Measurements from ENCODE around the gene FOXO4.

The FOXO4 gene

GRCh38 chrX:71057848-71058530 is 37.7 kb upstream of the FOXO4 start:
- Histone ChIP-seq H4K5ac (ENCODE audit: low read length) (no peak overlapping the region), H3K56ac (ENCODE audit: low read length) (no peak overlapping the region), H2BK5ac (ENCODE audit: low read length) (no peak overlapping the region), H4K8ac (ENCODE audit: low read depth, low read length) (no peak overlapping the region), H3K79me1 (ENCODE audit: low read length) (no peaks in the 10 kb centered on the region), H2BK15ac (replicated peaks; ENCODE audit: low read depth) (no peak overlapping the region), H3K36me3 (ENCODE audit: control insufficient read depth, insufficient read depth, low read length) (no peaks in the 10 kb centered on the region), H3K27ac (ENCODE audit: low read depth, low read length) (no peak overlapping the region), H3K4me3 (ENCODE audit: low read length) (no peak overlapping the region), H3K79me2 (ENCODE audit: control insufficient read depth, insufficient read depth, low read length) (no peaks in the 10 kb centered on the region), H3K9ac (ENCODE audit: low read length) (no peak overlapping the region), H3K4me2 (ENCODE audit: low read length) (no peak overlapping the region), H3K4me1 (ENCODE audit: control insufficient read depth, low read depth, low read length) (no peaks in the 10 kb centered on the region), H2AK5ac (ENCODE audit: low read length) (no peak overlapping the region), H3K18ac (ENCODE audit: low read length) (no peak overlapping the region), H2BK120ac (ENCODE audit: low read depth, low read length) (no peak overlapping the region), H3K27me3 (ENCODE audit: insufficient read depth, low read length, poor library complexity) (no peaks in the 10 kb centered on the region), H3K23ac (ENCODE audit: low read length) (no peak overlapping the region), H3K4ac (ENCODE audit: low read depth, low read length) (no peak overlapping the region)
- no CpG with 5 or more reads among the region's 3 CpGs for WGBS (ENCODE audit: extremely low coverage, insufficient coverage, low lambda C conversion rate)
- no peak for DNase-seq

GRCh38 chrX:71060127-71060526 is 35.5 kb upstream of the FOXO4 start:
- no peak overlapping the region for H3K4me3 ChIP-seq (ENCODE audit: low read length)
- no peaks in the 10 kb centered on the region for H3K36me3 ChIP-seq (ENCODE audit: control insufficient read depth, insufficient read depth, low read length)
- H3K4me2 ChIP-seq (ENCODE audit: low read length) = no peak overlapping the region
- H3K79me1 ChIP-seq (ENCODE audit: low read length) = no peaks in the 10 kb centered on the region
- no peaks in the 10 kb centered on the region for H3K79me2 ChIP-seq (ENCODE audit: control insufficient read depth, insufficient read depth, low read length)
- no peak overlapping the region for H4K8ac ChIP-seq (ENCODE audit: low read depth, low read length)
- no peak overlapping the region for H3K56ac ChIP-seq (ENCODE audit: low read length)
- no peak overlapping the region for H2BK5ac ChIP-seq (ENCODE audit: low read length)
- H3K27ac ChIP-seq (ENCODE audit: low read depth, low read length) = no peak overlapping the region
- no peak overlapping the region for H2BK15ac ChIP-seq (replicated peaks; ENCODE audit: low read depth)
- H3K18ac ChIP-seq (ENCODE audit: low read length) = no peak overlapping the region
- no peak overlapping the region for H3K9ac ChIP-seq (ENCODE audit: low read length)
- H3K27me3 ChIP-seq (ENCODE audit: insufficient read depth, low read length, poor library complexity) = no peaks in the 10 kb centered on the region
- no peaks in the 10 kb centered on the region for H3K4me1 ChIP-seq (ENCODE audit: control insufficient read depth, low read depth, low read length)
- H4K5ac ChIP-seq (ENCODE audit: low read length) = no peak overlapping the region
- H3K4ac ChIP-seq (ENCODE audit: low read depth, low read length) = no peak overlapping the region
- H3K23ac ChIP-seq (ENCODE audit: low read length) = no peak overlapping the region
- no peak for DNase-seq
- no peak overlapping the region for H2BK120ac ChIP-seq (ENCODE audit: low read depth, low read length)
- H2AK5ac ChIP-seq (ENCODE audit: low read length) = no peak overlapping the region

DNA sequence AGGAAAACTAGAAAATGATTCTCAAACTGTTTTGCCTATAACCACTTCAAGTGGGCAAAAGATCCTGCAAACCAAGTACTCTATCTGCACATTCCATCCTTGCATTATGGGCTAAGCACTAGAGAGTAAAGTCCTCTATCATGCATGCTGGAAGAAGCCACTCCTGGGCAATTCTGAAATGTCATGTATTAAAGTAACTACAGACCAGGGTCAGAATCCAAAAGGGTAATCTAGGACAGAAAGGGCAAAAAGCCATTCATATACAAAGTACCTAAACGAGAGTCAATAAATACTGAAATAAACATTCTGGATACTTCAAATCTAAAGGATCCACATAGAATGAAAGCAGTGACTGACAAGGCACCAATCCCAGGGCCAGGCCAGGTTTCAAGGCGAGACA is 28.6 kb upstream of the FOXO4 start:
- H3K79me1 ChIP-seq (ENCODE audit: low read length) = no peaks in the 10 kb centered on the region
- H3K4me1 ChIP-seq (ENCODE audit: control insufficient read depth, low read depth, low read length) = no peaks in the 10 kb centered on the region
- no peaks in the 10 kb centered on the region for H3K27me3 ChIP-seq (ENCODE audit: insufficient read depth, low read length, poor library complexity)
- no peak overlapping the region for H2BK5ac ChIP-seq (ENCODE audit: low read length)
- H3K36me3 ChIP-seq (ENCODE audit: control insufficient read depth, insufficient read depth, low read length) = no peaks in the 10 kb centered on the region
- H3K4me2 ChIP-seq (ENCODE audit: low read length) = peak overlapping the region; percentile 35
- no CpG with 5 or more reads among the region's 2 CpGs for WGBS (ENCODE audit: extremely low coverage, insufficient coverage, low lambda C conversion rate)
- H3K23ac ChIP-seq (ENCODE audit: low read length) = no peak overlapping the region
- H3K56ac ChIP-seq (ENCODE audit: low read length) = peak overlapping the region; percentile 90
- H4K8ac ChIP-seq (ENCODE audit: low read depth, low read length) = no peak overlapping the region
- peaks cover 14% of the 10 kb centered on the region for H3K79me2 ChIP-seq (ENCODE audit: control insufficient read depth, insufficient read depth, low read length)
- no peak for DNase-seq
- no peak overlapping the region for H3K27ac ChIP-seq (ENCODE audit: low read depth, low read length)
- H3K9ac ChIP-seq (ENCODE audit: low read length) = peak overlapping the region; percentile 68
- H4K5ac ChIP-seq (ENCODE audit: low read length) = no peak overlapping the region
- H2AK5ac ChIP-seq (ENCODE audit: low read length) = no peak overlapping the region
- no peak overlapping the region for H3K4ac ChIP-seq (ENCODE audit: low read depth, low read length)
- no peak overlapping the region for H2BK120ac ChIP-seq (ENCODE audit: low read depth, low read length)
- H3K4me3 ChIP-seq (ENCODE audit: low read length) = peak overlapping the region; percentile 74
- no peak overlapping the region for H2BK15ac ChIP-seq (replicated peaks; ENCODE audit: low read depth)
- H3K18ac ChIP-seq (ENCODE audit: low read length) = no peak overlapping the region

GRCh38 chrX:71067712-71068043 is 28.0 kb upstream of the FOXO4 start:
- H4K8ac ChIP-seq (ENCODE audit: low read depth, low read length) = no peak overlapping the region
- no peaks in the 10 kb centered on the region for H3K79me1 ChIP-seq (ENCODE audit: low read length)
- H2AK5ac ChIP-seq (ENCODE audit: low read length) = no peak overlapping the region
- no peaks in the 10 kb centered on the region for H3K27me3 ChIP-seq (ENCODE audit: insufficient read depth, low read length, poor library complexity)
- H3K4me2 ChIP-seq (ENCODE audit: low read length) = peak overlapping the region; percentile 35
- H3K23ac ChIP-seq (ENCODE audit: low read length) = no peak overlapping the region
- H3K4ac ChIP-seq (ENCODE audit: low read depth, low read length) = peak overlapping the region; percentile 42
- peak overlapping the region; percentile 64 for H3K27ac ChIP-seq (ENCODE audit: low read depth, low read length)
- H4K5ac ChIP-seq (ENCODE audit: low read length) = no peak overlapping the region
- H2BK120ac ChIP-seq (ENCODE audit: low read depth, low read length) = no peak overlapping the region
- H3K4me3 ChIP-seq (ENCODE audit: low read length) = peak overlapping the region; percentile 74
- no peaks in the 10 kb centered on the region for H3K36me3 ChIP-seq (ENCODE audit: control insufficient read depth, insufficient read depth, low read length)
- H2BK15ac ChIP-seq (replicated peaks; ENCODE audit: low read depth) = no peak overlapping the region
- no CpG with 5 or more reads among the region's 10 CpGs for WGBS (ENCODE audit: extremely low coverage, insufficient coverage, low lambda C conversion rate)
- DNase-seq = peak; percentile 65
- H2BK5ac ChIP-seq (ENCODE audit: low read length) = no peak overlapping the region
- H3K4me1 ChIP-seq (ENCODE audit: control insufficient read depth, low read depth, low read length) = no peaks in the 10 kb centered on the region
- H3K9ac ChIP-seq (ENCODE audit: low read length) = peak overlapping the region; percentile 68
- peaks cover 14% of the 10 kb centered on the region for H3K79me2 ChIP-seq (ENCODE audit: control insufficient read depth, insufficient read depth, low read length)
- H3K56ac ChIP-seq (ENCODE audit: low read length) = peak overlapping the region; percentile 90
- H3K18ac ChIP-seq (ENCODE audit: low read length) = no peak overlapping the region

- Histone ChIP-seq H3K36me3 (ENCODE audit: control insufficient read depth, insufficient read depth, low read length) (no peaks in the 10 kb centered on the region), H3K4ac (ENCODE audit: low read depth, low read length) (peak within 1 kb of the TSS; percentile 42), H3K27ac (ENCODE audit: low read depth, low read length) (peak within 1 kb of the TSS; percentile 64), H2BK120ac (ENCODE audit: low read depth, low read length) (no peak within 1 kb of the TSS), H3K79me2 (ENCODE audit: control insufficient read depth, insufficient read depth, low read length) (peaks cover 14% of the 10 kb centered on the region), H4K5ac (ENCODE audit: low read length) (no peak within 1 kb of the TSS), H3K9ac (ENCODE audit: low read length) (peak within 1 kb of the TSS; percentile 71), H3K4me2 (ENCODE audit: low read length) (peak within 1 kb of the TSS; percentile 56), H3K79me1 (ENCODE audit: low read length) (no peaks in the 10 kb centered on the region), H2BK5ac (ENCODE audit: low read length) (no peak within 1 kb of the TSS), H2AK5ac (ENCODE audit: low read length) (no peak within 1 kb of the TSS), H4K8ac (ENCODE audit: low read depth, low read length) (no peak within 1 kb of the TSS), H3K4me3 (ENCODE audit: low read length) (peak within 1 kb of the TSS; percentile 74), H3K56ac (ENCODE audit: low read length) (peak within 1 kb of the TSS; percentile 90), H3K4me1 (ENCODE audit: control insufficient read depth, low read depth, low read length) (no peaks in the 10 kb centered on the region), H3K18ac (ENCODE audit: low read length) (no peak within 1 kb of the TSS), H2BK15ac (replicated peaks; ENCODE audit: low read depth) (no peak within 1 kb of the TSS), H3K23ac (ENCODE audit: low read length) (no peak within 1 kb of the TSS), H3K27me3 (ENCODE audit: insufficient read depth, low read length, poor library complexity) (no peaks in the 10 kb centered on the region)
- peak; percentile 96 for DNase-seq
- no CpG with 5 or more reads among the region's 73 CpGs for WGBS (ENCODE audit: extremely low coverage, insufficient coverage, low lambda C conversion rate)
Observed at GRCh38 chrX:71068044-71068918, 27.4 kb upstream of the FOXO4 start, which contains the start of gene SNX12. SNX12 (minus strand) TSS chrX:71068334; CDS start chrX:71068306, 28 bp downstream.
